Thoracic aorta (tissue), 2 donors: Measurements from ENCODE around the gene NLK. TPM values are rescaled to one million over a fixed set of nuclear protein-coding genes. Genes with fewer than 3 reads are reported as not detected.

Experiments
- ATAC-seq: fragments of 150-250 bp; one replicate; pipeline ENCODE4 v1.8.0; 2017; ENCODE audit warnings: low read depth; ENCODE audit not compliant: insufficient number of reproducible peaks, low FRiP score
- DNase-seq: peaks from one replicate; pipeline ENCODE4 v3.0.0-alpha.2; 2020; ENCODE audit warnings: low spot score
- H3K27ac ChIP-seq, 2 donors: fragments of 200-600 bp; sonication (generic); 1 replicate in 1 of 2; 2 replicates in 1 of 2; pipeline ENCODE4 v1.5.1; 2016; ENCODE audit warnings: mild to moderate bottlenecking in 2 of 2, moderate library complexity in 2 of 2
- H3K27me3 ChIP-seq: fragments of 200-600 bp; sonication (generic); replicated peaks from 2 replicates; pipeline ENCODE4 v1.6.0; 2016; ENCODE audit warnings: mild to moderate bottlenecking; ENCODE audit not compliant: insufficient read depth
- H3K36me3 ChIP-seq: fragments of 200-600 bp; sonication (generic); one replicate; pipeline ENCODE4 v1.5.1; 2016
- H3K4me1 ChIP-seq, 2 donors: fragments of 200-600 bp; sonication (generic); 1 replicate in 1 of 2; 2 replicates in 1 of 2; pipeline versions ENCODE4 v1.5.1 to v1.6.0; 2016; ENCODE audit warnings: low read depth in 2 of 2, mild to moderate bottlenecking in 1 of 2; ENCODE audit not compliant: control insufficient read depth in 1 of 2
- H3K4me3 ChIP-seq: fragments of 200-600 bp; sonication (generic); 2 replicates; pipeline ENCODE4 v1.5.1; 2016; ENCODE audit warnings: mild to moderate bottlenecking
- H3K9me3 ChIP-seq: fragments of 200-600 bp; sonication (generic); 2 replicates; pipeline ENCODE4 v1.5.1; 2016
- CTCF ChIP-seq: fragments of 200-600 bp; sonication (generic); IDR thresholded peaks from one replicate; pipeline ENCODE4 v1.5.1; 2019; ENCODE audit warnings: antibody characterized with exemption
- total RNA-seq, 2 donors: library from RNA; depleted of rRNA; stranded (reverse); fragments of >200 nt; gene quantifications; one replicate each; pipeline versions ENCODE4 v1.1.0 to v1.2.3, GENCODE V29; 2016

The NLK gene
- total RNA-seq, 2 donors from 2014 or later: 10.3 to 23.0 TPM

- DNase-seq (no peak), ATAC-seq (no peak)
- Histone ChIP-seq H3K4me3 (no peak overlapping the region), H3K9me3 (no peaks in the 10 kb centered on the region), H3K36me3 (peaks cover 3% of the 10 kb centered on the region), H3K4me1 (no peaks in the 10 kb centered on the region), H3K27ac (no peak overlapping the region), H3K27me3 (no peaks in the 10 kb centered on the region)
- TF ChIP-seq CTCF: no peak
These were observed 118.8 kb downstream of the NLK start for GRCh38 chr17:28161311-28161710.

- ATAC-seq (no peak), DNase-seq (no peak)
- Histone ChIP-seq H3K27me3 (no peaks in the 10 kb centered on the region), H3K27ac (no peak overlapping the region), H3K4me3 (no peak overlapping the region), H3K36me3 (peaks cover 3% of the 10 kb centered on the region), H3K9me3 (no peaks in the 10 kb centered on the region), H3K4me1 (no peaks in the 10 kb centered on the region)
- TF ChIP-seq CTCF: no peak
These were observed 124.0 kb downstream of the NLK start for GRCh38 chr17:28166478-28166877.

- no peaks in the 10 kb centered on the region for H3K27me3 ChIP-seq
- no peaks in the 10 kb centered on the region for H3K9me3 ChIP-seq
- H3K4me1 ChIP-seq: no peaks in the 10 kb centered on the region
- no peak overlapping the region for H3K27ac ChIP-seq
- H3K36me3 ChIP-seq: peaks cover 6% of the 10 kb centered on the region
- no peak overlapping the region for H3K4me3 ChIP-seq
- no peak for TF ChIP-seq CTCF
- no peak for DNase-seq
- no peak for ATAC-seq
These were observed 127.3 kb downstream of the NLK start for GRCh38 chr17:28169621-28170349.

- H3K4me1 ChIP-seq: no peaks in the 10 kb centered on the region
- ATAC-seq (no peak), DNase-seq (no peak)
- no peak for TF ChIP-seq CTCF
- no peak overlapping the region for H3K4me3 ChIP-seq
- no peaks in the 10 kb centered on the region for H3K9me3 ChIP-seq
- H3K27ac ChIP-seq: no peak overlapping the region
- H3K36me3 ChIP-seq: peaks cover 6% of the 10 kb centered on the region
- no peaks in the 10 kb centered on the region for H3K27me3 ChIP-seq
These were observed 128.3 kb downstream of the NLK start for GRCh38 chr17:28170771-28171170.

GRCh38 chr17:28173031-28173561 lies 130.6 kb downstream of the NLK start:
- DNase-seq (no peak), ATAC-seq (no peak)
- H3K9me3 ChIP-seq: no peaks in the 10 kb centered on the region
- H3K27me3 ChIP-seq: no peaks in the 10 kb centered on the region
- no peak overlapping the region for H3K4me3 ChIP-seq
- no peak for TF ChIP-seq CTCF
- H3K4me1 ChIP-seq: no peaks in the 10 kb centered on the region
- H3K36me3 ChIP-seq: peaks cover 6% of the 10 kb centered on the region
- no peak overlapping the region for H3K27ac ChIP-seq
